Measurements from ENCODE around the gene CCDC122.

DNA sequence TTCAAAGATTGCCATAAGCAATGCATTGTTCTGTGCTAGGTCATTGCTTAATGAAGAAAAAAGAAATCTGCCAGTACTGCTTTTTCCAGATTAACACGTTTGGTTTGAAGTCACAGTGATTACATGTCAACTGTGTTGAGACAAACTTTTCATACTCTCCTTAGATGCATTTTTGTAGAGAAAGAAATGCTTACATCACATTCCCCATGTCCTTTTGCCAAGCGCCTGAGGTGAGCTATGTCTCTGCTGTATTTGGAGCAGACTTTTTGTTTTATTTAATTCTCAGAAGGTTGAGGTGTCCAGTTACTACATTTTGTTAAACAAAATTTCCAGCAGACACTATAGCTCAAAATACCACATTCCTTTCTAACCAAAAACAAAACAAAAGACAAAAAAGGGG, 16.4 kb upstream of the CCDC122 start:
- TF ChIP-seq ZNF24 (IDR thresholded peaks at IDR 0.05) (no peak), MXI1 (IDR thresholded peaks at IDR 0.05; ENCODE audit: low read depth, low read length) (no peak), YY1 (IDR thresholded peaks at IDR 0.05; ENCODE audit: low read depth, low read length) (no peak), TCF3 (IDR thresholded peaks at IDR 0.05; ENCODE audit: borderline replicate concordance, insufficient read depth, low read depth, low read length) (no peak), CEBPB (IDR thresholded peaks at IDR 0.05; ENCODE audit: borderline replicate concordance in 1 of 2, low read depth in 2 of 2, low read length in 2 of 2) (no peak), BHLHE40 (IDR thresholded peaks at IDR 0.05; ENCODE audit: borderline replicate concordance in 1 of 2, low read depth in 2 of 2, low read length in 1 of 2) (no peak), EP300 (IDR thresholded peaks at IDR 0.05; ENCODE audit: borderline replicate concordance in 1 of 2, control insufficient read depth in 1 of 2, low read depth in 2 of 2, low read length in 2 of 2) (no peak), MTA2 (IDR thresholded peaks at IDR 0.05; ENCODE audit: low read depth) (no peak)
- TF ChIP-seq, protein P1, sequence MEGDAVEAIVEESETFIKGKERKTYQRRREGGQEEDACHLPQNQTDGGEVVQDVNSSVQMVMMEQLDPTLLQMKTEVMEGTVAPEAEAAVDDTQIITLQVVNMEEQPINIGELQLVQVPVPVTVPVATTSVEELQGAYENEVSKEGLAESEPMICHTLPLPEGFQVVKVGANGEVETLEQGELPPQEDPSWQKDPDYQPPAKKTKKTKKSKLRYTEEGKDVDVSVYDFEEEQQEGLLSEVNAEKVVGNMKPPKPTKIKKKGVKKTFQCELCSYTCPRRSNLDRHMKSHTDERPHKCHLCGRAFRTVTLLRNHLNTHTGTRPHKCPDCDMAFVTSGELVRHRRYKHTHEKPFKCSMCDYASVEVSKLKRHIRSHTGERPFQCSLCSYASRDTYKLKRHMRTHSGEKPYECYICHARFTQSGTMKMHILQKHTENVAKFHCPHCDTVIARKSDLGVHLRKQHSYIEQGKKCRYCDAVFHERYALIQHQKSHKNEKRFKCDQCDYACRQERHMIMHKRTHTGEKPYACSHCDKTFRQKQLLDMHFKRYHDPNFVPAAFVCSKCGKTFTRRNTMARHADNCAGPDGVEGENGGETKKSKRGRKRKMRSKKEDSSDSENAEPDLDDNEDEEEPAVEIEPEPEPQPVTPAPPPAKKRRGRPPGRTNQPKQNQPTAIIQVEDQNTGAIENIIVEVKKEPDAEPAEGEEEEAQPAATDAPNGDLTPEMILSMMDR (IDR thresholded peaks at IDR 0.05 in 2 of 3, conservative IDR thresholded peaks at IDR 0.05 in 1 of 3; ENCODE audit: control insufficient read depth in 2 of 3, extremely low read depth in 1 of 3, insufficient read depth in 1 of 3, low read depth in 3 of 3, low read length in 3 of 3), result no peak
